GM19025 (cell line): Measurements from ENCODE around the gene KCNJ4.
"Not testable (repeated sequence)": the region's sequence is repeated elsewhere in the genome, so short reads cannot be mapped to it uniquely, and the experiment has no call there.

Source experiments
- ATAC-seq: cut with Tn5 transposase; IDR thresholded peaks from one replicate; pipeline ENCODE4 v1.9.1; 2021; ENCODE audit warnings: mild to moderate bottlenecking, low read depth, moderate library complexity; ENCODE audit not compliant: unreplicated experiment

Gene KCNJ4

GRCh38 chr22:38474003-38474607 lies 19.1 kb upstream of the KCNJ4 start:
- no peak for ATAC-seq

- ATAC-seq, result no peak
Observed at GRCh38 chr22:38471237-38471636, 16.2 kb upstream of the KCNJ4 start.

- not testable (repeated sequence) for ATAC-seq
Observed at GRCh38 chr22:38470179-38470578, 15.2 kb upstream of the KCNJ4 start.

DNA sequence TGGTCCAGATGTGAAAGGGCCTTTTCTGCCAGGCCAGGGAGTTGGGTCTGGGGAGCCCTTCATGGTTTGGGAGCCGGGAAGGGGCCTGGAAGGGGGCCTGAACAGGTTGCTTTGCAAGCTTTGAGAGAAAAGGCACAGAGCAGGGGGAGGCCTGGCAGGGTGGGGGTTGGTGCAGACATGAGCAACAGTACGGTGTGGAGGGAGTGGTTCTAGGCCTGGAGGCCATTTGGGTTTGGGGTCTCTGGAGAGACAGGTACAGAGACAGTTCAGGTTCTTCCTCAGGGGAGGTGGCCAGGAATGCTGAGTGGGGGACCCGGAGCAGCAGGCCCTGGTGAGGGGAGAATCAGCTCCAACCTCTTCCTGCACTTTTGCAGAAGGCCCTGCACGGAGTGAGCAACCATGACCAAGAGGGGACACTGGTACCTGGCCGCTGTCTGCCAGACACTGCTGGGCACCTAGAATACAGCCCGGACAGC lies 14.3 kb upstream of the KCNJ4 start:
- no peak for ATAC-seq

- no peak for ATAC-seq
Observed at GRCh38 chr22:38468443-38469305, 13.7 kb upstream of the KCNJ4 start.

- no peak for ATAC-seq
Observed at GRCh38 chr22:38467904-38468442, 13.0 kb upstream of the KCNJ4 start, which contains the start of gene KDELR3. KDELR3 (plus strand) TSS chr22:38468096; CDS start chr22:38468234, 138 bp downstream.

DNA sequence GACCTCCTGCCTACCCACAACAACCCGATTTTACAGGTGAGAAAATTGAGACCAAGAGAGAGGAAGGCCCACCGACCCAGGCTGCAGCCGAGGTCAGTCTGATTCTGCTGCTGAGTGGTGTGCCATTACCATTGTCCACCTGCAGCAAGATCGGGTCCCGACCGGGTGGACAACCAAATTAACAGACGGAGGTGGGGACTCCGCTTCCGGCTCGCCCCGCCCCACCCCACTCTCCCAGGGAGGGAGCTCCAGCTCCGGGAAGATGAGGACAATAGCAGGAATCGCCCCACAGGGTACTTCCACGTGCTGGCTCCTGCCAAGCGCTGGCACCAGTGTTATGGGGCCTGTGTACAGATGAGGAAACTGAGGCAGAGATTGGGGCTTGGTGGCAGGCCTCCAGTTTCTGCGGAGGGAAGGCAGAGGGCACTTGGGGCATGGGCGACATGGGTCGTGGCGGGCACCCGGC lies 12.5 kb upstream of the KCNJ4 start:
- no peak for ATAC-seq

DNA sequence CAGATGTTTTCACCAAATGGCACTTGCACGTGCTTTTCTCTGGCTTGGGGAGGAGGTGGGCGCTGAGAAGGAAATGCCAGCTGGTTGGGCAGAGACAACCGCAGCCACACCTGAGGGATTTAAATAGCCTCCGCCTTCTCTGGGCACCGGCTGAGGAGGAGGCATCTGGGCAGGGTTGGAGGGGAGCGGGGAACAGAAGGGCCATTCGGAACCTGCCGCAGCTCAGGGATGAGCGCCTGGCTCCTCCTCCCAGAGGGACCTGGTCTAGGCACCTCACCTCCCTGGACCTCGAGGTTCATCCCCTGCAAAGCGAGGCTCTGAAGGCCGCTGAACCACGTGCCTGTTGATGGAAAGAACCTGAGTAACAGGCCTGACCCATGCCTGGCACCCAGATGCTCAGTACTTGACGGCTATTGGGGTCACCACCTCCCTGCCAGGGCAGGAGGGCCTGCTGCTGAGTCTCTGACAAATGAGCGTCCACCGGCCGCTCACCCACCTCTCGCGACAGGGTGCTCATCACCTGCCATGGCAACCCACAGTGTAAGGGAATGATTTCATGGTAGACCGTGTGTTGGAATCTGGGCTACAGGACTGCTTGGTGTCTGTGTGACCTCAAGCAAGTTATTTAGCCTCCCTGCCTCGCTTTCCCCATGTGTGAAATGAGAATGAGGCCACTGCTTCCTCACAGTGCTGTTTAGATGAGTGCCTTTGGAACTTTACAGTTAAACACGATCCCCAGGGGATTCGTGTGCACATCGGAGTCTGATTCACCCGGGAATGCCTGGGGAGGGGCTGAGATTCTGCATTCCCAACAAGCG lies 10.9 kb upstream of the KCNJ4 start:
- ATAC-seq, result no peak

GRCh38 chr22:38464992-38465672 lies 10.1 kb upstream of the KCNJ4 start:
- ATAC-seq, result no peak

DNA sequence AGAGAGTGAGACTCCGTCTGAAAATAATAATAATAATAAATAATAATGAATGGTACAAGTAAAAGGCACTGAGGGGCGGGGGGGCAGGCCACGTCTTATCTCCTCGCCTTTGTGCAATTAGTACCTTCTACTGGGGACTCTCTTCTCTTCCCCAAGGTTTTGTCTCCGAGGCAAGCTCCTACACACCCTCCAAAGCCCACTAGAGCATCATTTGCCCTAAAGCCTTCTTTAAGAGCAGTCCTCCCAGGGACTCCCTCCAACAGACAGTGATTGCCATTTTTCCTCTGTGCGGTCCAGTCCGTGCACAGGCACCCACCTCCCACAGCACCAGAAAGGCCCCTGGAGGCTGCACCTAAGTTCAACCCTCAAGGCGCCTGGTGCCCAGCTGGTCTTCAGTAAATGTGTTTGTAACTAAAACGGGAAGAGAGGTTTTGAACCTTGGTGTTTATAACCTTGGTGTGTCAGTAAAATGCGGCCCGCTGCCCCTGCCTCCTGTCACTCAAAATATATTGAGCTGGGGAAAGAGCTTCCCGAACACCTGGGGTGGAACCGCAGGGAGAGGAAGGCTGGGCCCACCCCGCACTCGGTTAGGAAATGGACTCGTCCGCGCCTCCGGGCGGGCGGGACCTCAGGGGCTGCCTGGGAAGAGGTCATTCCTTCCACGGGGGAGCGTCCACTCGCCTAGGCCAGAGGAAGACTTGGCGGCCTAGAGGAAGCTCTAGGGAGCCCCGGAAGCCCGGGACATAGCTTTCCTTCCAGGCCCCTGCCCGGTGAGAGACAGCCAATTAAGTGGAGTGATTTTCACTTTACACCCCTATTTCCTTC lies 8.2 kb upstream of the KCNJ4 start:
- ATAC-seq, result no peak

- no peak for ATAC-seq
Observed at GRCh38 chr22:38461414-38462081, 6.5 kb upstream of the KCNJ4 start.

- ATAC-seq, result no peak
Observed at GRCh38 chr22:38461057-38461413, 6.0 kb upstream of the KCNJ4 start.

GRCh38 chr22:38460426-38460840 lies 5.4 kb upstream of the KCNJ4 start:
- ATAC-seq, result no peak

- no peak for ATAC-seq
Observed at GRCh38 chr22:38456841-38457699, 2.1 kb upstream of the KCNJ4 start.

DNA sequence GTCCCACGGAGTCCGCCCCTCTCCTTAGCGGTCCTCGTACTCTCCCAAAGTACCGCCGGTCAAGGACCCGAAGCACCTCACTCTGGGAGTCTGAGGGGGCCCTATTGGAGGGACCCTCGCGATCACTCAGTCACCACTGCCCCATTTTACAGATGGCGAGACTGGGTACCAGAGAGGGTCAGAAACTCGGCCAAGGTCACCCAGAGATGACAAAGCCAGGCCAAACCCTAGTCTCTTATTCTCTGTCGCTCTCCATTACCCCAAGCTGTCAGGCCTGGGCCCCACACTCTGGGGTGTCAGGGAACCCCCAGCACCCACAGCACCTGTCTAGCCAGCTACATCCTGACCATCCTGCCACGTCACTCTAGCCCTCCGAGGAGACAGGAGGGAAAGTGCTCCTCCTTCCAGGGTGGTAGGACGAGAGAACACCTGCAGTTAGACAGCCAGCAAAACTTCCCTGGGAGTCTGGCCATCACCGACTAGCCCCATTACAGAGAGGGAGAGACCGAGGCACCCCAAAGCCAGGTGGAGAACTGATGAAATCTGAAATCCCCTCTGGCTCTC lies 1.4 kb upstream of the KCNJ4 start:
- no peak for ATAC-seq

DNA sequence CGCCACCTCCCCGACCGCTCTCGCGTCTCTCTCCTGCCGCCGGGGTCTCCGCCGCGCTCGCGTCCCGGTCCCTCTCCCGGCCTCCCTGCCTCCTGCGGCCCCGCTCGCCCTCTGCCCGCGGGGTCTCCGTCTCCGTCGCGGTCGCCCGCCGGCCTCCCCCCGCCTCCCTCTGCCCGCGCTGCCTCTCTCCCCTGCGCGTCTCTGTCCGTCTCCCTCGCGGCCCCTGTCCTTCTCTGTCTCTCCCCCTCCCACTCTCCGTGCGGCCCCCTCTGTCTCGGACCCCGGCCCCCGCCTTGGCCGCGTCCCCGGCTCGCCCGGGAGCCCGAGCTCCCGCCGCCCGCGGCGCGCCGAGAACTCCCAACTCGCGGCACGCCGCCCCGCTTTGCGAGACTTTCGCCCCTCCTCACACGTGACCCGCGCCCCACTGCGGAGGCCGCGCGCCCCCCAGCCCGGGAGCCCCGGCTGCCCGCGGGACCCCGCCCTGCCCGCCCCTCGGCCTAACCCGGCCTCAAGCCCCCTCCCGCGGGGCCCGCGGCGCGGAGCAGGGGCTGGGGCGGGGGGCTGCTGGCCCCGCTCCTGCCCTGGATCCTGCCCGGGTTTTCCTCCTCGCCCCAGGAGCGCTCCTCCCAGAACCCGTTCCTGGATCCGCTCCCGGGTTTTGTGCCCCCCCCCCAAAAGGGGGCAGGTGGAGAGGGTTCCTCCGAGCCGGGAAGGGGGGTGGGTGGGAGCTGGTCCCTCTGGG lies 702 bp upstream of the KCNJ4 start:
- ATAC-seq, result no peak
